Measurements from ENCODE around the gene UBAC1.
"Not testable (repeated sequence)": the region's sequence is repeated elsewhere in the genome, so short reads cannot be mapped to it uniquely, and the experiment has no call there.

Gene UBAC1

GRCh38 chr9:135893104-135893503 is 68.1 kb downstream of the UBAC1 start:
- DNase-seq, result no peak

- not testable (repeated sequence) for DNase-seq
Observed at GRCh38 chr9:135892327-135892726, 68.8 kb downstream of the UBAC1 start.

- peak; percentile 52 for DNase-seq
Observed at GRCh38 chr9:135891027-135891631, 70.0 kb downstream of the UBAC1 start.

GRCh38 chr9:135890190-135891026 is 70.8 kb downstream of the UBAC1 start:
- DNase-seq, result no peak

GRCh38 chr9:135889564-135890189 is 71.5 kb downstream of the UBAC1 start:
- no peak for DNase-seq

- peak; percentile 87 for DNase-seq
Observed at GRCh38 chr9:135888766-135889394, 72.3 kb downstream of the UBAC1 start.

GRCh38 chr9:135888126-135888765 is 72.9 kb downstream of the UBAC1 start:
- peak; percentile 76 for DNase-seq

- peak; percentile 30 for DNase-seq
Observed at GRCh38 chr9:135887585-135888050, 73.6 kb downstream of the UBAC1 start.

GRCh38 chr9:135887021-135887507 is 74.1 kb downstream of the UBAC1 start:
- no peak for DNase-seq

- DNase-seq, result no peak
Observed at GRCh38 chr9:135886147-135886981, 74.8 kb downstream of the UBAC1 start.

GRCh38 chr9:135885100-135885853 is 75.9 kb downstream of the UBAC1 start:
- peak; percentile 44 for DNase-seq

GRCh38 chr9:135884328-135885035 is 76.7 kb downstream of the UBAC1 start:
- DNase-seq, result no peak

GRCh38 chr9:135883410-135884089 is 77.6 kb downstream of the UBAC1 start:
- no peak for DNase-seq

All from NCI-H2171 treated with DMSO at 0.1 percent for 48 hours (cell line).